LNCaP clone FGC (cell line): ENCODE data around the gene PDE4D.

ENCODE experiments used
- DNase-seq: peaks from one replicate; pipeline ENCODE4 v3.0.0-alpha.2; 2011; ENCODE audit warnings: low read depth
- H3K4me3 ChIP-seq: 2 replicates; pipeline ENCODE4 v1.5.1; 2011; ENCODE audit warnings: mild to moderate bottlenecking, low read depth, low read length, control low read depth
- TF ChIP-seq, protein P1 (sequence below): IDR thresholded peaks from 2 replicates; pipeline ENCODE4 v1.5.1; 2012; ENCODE audit warnings: mild to moderate bottlenecking; ENCODE audit not compliant: control insufficient read depth, insufficient read depth; ENCODE audit errors: extremely low read depth

PDE4D gene

DNA sequence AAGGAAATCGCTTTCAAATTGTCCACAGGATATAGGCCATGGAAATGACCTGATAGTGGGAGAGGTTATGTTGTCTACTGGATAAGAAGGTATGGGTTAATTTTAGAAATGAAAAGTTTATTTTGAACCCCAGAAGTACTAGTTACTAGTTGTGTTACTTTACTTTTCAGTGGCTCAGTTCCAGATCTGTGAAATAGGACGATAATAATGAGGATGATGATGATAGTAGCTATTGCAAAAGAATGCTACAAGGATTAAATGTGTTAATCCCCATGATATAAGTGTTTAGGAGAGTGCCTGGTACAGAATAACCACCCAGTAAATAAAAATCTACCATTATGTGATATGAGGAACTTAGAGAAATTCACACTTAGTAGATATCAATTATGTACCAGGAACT lies 120.8 kb downstream of the PDE4D start:
- H3K4me3 ChIP-seq, result no peak overlapping the region
- no peak for DNase-seq
- TF ChIP-seq, protein P1, sequence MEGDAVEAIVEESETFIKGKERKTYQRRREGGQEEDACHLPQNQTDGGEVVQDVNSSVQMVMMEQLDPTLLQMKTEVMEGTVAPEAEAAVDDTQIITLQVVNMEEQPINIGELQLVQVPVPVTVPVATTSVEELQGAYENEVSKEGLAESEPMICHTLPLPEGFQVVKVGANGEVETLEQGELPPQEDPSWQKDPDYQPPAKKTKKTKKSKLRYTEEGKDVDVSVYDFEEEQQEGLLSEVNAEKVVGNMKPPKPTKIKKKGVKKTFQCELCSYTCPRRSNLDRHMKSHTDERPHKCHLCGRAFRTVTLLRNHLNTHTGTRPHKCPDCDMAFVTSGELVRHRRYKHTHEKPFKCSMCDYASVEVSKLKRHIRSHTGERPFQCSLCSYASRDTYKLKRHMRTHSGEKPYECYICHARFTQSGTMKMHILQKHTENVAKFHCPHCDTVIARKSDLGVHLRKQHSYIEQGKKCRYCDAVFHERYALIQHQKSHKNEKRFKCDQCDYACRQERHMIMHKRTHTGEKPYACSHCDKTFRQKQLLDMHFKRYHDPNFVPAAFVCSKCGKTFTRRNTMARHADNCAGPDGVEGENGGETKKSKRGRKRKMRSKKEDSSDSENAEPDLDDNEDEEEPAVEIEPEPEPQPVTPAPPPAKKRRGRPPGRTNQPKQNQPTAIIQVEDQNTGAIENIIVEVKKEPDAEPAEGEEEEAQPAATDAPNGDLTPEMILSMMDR, result no peak

DNA sequence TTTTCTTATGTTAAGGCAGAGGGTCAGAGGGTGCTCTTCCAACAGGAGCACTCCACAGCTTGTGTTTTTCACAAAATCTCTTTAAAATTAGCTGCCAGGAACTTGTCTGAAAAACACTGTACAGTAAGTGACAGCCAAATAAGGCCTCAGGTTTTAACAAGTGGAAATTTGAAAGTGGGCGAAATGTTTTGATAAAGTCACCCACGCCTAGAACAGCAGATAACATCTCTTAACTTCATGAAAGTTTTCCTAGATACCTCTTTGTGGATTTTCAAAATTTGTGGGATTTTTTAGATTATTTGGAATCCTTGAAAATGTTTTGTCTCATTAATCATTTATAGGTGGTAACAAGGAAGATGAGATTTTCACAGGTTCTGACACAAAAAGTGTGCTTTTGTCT lies 121.3 kb downstream of the PDE4D start:
- no peak for DNase-seq
- no peak overlapping the region for H3K4me3 ChIP-seq
- TF ChIP-seq, protein P1, result no peak

DNA sequence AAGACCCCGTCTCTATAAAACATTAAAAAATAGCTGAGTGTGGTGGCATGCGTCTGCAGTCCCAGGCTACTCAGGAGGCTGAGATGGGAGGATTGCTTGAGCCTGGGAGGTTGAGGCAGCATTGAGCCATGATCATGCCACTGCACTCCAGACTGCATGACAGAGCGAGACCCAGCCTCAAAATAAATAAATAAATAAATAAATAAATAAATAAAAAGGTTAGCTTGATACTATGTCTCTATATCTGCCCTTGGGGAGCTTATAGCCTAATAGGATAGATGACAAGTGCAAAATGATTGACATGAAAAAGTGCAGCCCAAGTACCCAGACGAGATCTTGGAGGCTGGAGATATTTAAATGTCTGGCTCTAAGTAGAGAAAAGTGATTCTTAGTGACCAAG lies 122.6 kb downstream of the PDE4D start:
- H3K4me3 ChIP-seq, result no peak overlapping the region
- TF ChIP-seq, protein P1, result no peak
- no peak for DNase-seq

DNA sequence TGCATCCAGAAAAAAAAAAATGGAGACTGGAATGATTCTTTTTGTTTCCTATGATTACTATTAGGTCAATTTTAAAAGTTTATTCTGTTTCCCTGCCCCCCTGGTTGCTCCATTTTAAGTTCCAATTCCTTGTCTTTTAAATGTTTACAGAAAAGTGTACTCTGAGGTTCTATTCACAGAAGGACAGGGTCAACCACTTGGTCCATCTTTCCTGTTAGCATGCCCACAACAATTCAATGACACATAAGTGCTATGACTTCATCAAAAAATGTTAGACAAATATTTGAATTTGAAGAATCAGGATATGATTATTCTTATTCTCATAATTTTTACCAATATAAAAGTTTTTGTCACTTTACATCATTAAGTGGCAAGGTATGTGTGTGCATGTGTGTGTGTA lies 123.7 kb downstream of the PDE4D start:
- no peak for DNase-seq
- TF ChIP-seq, protein P1, result no peak
- H3K4me3 ChIP-seq, result no peak overlapping the region

DNA sequence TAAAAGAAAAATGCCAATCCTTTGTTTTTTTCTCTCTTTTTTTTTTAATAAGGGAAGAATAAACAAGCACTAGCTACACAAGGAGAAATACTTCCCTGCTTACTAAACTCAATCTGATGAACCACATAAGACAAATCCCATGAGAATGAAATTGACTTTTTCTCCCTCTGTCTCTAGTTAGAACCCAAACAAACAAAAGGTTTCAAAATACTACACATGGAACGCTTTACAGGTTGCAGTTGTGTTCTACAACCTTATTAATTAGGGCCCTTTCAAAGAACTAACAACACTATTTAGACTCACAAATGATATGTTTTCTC lies 124.5 kb downstream of the PDE4D start:
- peak overlapping the region; percentile 57 for H3K4me3 ChIP-seq
- no peak for DNase-seq
- TF ChIP-seq, protein P1, result no peak

DNA sequence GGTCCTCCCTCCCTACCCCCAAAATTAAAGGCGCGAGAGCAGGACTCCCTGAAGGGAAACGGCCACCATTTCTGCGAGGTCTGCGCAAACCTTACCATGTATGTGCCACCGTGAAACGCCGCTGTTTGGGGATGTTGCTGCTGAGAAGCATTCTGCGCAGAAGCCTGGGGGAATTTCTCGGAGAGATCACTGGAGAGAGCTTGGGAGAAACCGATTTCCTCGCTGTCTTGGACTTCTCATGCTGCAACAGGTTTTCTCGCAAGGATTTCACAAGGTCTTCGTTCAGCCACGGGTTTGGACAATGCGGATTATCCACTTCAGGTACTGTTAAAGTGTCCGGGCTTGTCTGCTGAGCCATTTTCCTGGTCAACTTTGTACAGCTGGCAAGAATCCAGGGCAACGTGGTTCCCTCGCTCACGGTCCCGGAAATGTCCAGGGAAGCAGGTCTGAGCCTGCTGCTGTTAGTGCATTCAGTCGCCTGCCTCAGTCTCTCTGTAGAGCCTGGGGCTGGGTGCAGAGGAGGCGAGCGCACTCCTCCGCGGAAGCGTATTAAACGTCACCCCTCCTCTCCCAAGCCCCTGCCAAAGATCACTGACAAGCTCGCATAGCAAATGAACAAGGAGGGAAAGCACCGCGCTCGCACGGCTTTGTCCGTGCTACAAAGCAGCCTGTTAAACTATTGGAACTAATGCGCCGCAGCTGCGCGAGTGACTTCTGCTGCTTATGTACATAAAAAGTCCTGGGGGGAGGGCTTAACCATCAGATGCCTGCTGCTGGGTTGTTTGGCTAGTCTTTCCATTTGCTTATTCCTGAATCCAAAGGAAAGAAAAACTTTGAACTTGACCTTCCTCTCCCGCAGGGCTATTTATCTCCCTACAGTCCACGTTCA lies 125.1 kb downstream of the PDE4D start:
- peak; percentile 81 for DNase-seq
- TF ChIP-seq, protein P1, result no peak
- peak overlapping the region; percentile 57 for H3K4me3 ChIP-seq

DNA sequence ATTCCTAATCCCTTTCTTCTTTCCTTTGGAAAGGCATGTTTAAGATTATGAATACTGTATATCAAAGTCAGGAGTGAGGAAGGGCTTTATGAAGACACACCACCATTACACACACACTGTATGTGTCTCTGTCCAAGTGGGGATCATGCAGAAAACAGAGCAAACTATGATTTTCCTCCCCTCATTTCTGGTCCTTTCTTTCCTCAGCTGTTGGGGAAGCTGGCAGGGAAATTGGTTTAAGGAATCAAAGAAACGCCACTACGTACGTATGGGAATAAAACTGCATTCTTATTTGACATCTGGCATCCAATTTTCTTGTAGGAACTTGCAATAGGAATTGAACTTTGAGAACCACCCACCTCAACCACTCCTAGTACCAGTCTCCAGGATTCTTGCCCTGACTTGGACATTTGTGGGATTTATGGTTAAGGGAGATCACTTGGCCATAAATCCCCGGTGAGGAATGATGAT lies 125.8 kb downstream of the PDE4D start:
- DNase-seq, result no peak
- TF ChIP-seq, protein P1, result no peak
- peak overlapping the region; percentile 57 for H3K4me3 ChIP-seq
